ENCODE measurements around the gene SH2D1B. TPM values are rescaled to one million over a fixed set of nuclear protein-coding genes. Genes with fewer than 3 reads are reported as not detected.
"Not testable (repeated sequence)": the region's sequence is repeated elsewhere in the genome, so short reads cannot be mapped to it uniquely, and the experiment has no call there.

Gene SH2D1B
- not detected in 2 replicates for total RNA-seq

- Mint-ChIP-seq H3K4me1 (no peaks in the 10 kb centered on the region), H3K36me3 (ENCODE audit: low read depth) (no peaks in the 10 kb centered on the region), H3K9me3 (no peaks in the 10 kb centered on the region), H3K27ac (no peak within 1 kb of the TSS), H3K4me3 (no peak within 1 kb of the TSS), H3K27me3 (peaks cover 12% of the 10 kb centered on the region)
- no peak for DNase-seq
- intact Hi-C loops (cut with micrococcal nuclease), result no loop called here
These were observed at the start of gene SH2D1B for GRCh38 chr1:162412002-162412401. Gene SH2D1B, minus strand, starts transcription at chr1:162412136. Its CDS starts 120 bp downstream, at chr1:162412016.

GRCh38 chr1:162458236-162458635, 46.3 kb upstream of the SH2D1B start:
- Mint-ChIP-seq H3K9me3 (no peaks in the 10 kb centered on the region), H3K4me3 (no peak overlapping the region), H3K27ac (no peak overlapping the region), H3K36me3 (ENCODE audit: low read depth) (no peaks in the 10 kb centered on the region), H3K4me1 (no peaks in the 10 kb centered on the region), H3K27me3 (no peaks in the 10 kb centered on the region)
- intact Hi-C loops (cut with micrococcal nuclease), result no loop called here
- no peak for DNase-seq

GRCh38 chr1:162456323-162456722, 44.4 kb upstream of the SH2D1B start:
- H3K27ac Mint-ChIP-seq, result no peak overlapping the region
- no peak for DNase-seq
- peaks cover 2% of the 10 kb centered on the region for H3K27me3 Mint-ChIP-seq
- no peaks in the 10 kb centered on the region for H3K36me3 Mint-ChIP-seq (ENCODE audit: low read depth)
- intact Hi-C loops (cut with micrococcal nuclease), result no loop called here
- no peaks in the 10 kb centered on the region for H3K9me3 Mint-ChIP-seq
- no peak overlapping the region for H3K4me3 Mint-ChIP-seq
- H3K4me1 Mint-ChIP-seq, result no peaks in the 10 kb centered on the region

GRCh38 chr1:162454361-162454760, 42.4 kb upstream of the SH2D1B start:
- intact Hi-C loops (cut with micrococcal nuclease); H3K36me3 Mint-ChIP-seq (ENCODE audit: low read depth); H3K4me3 Mint-ChIP-seq: not testable (repeated sequence)

GRCh38 chr1:162446946-162447345, 35.0 kb upstream of the SH2D1B start:
- Mint-ChIP-seq H3K27me3 (peaks cover 7% of the 10 kb centered on the region), H3K27ac (no peak overlapping the region), H3K4me3 (no peak overlapping the region), H3K4me1 (peaks cover 2% of the 10 kb centered on the region), H3K36me3 (ENCODE audit: low read depth) (no peaks in the 10 kb centered on the region), H3K9me3 (no peaks in the 10 kb centered on the region)
- no peak for DNase-seq
- intact Hi-C loops (cut with micrococcal nuclease), result no loop called here

More at GRCh38 chr1:162454361-162454760, 42.4 kb upstream of the SH2D1B start:
- not testable (repeated sequence) for DNase-seq, H3K4me1 Mint-ChIP-seq, H3K27me3 Mint-ChIP-seq, H3K27ac Mint-ChIP-seq, H3K9me3 Mint-ChIP-seq

GRCh38 chr1:162444903-162445302, 33.0 kb upstream of the SH2D1B start:
- peaks cover 2% of the 10 kb centered on the region for H3K4me1 Mint-ChIP-seq
- peaks cover 15% of the 10 kb centered on the region for H3K27me3 Mint-ChIP-seq
- no peak for DNase-seq
- intact Hi-C loops (cut with micrococcal nuclease), result no loop called here
- no peaks in the 10 kb centered on the region for H3K9me3 Mint-ChIP-seq
- no peak overlapping the region for H3K4me3 Mint-ChIP-seq
- H3K36me3 Mint-ChIP-seq (ENCODE audit: low read depth), result no peaks in the 10 kb centered on the region
- H3K27ac Mint-ChIP-seq, result no peak overlapping the region

GRCh38 chr1:162432977-162433713, 21.2 kb upstream of the SH2D1B start:
- H3K27ac Mint-ChIP-seq; H3K4me3 Mint-ChIP-seq; DNase-seq; H3K36me3 Mint-ChIP-seq (ENCODE audit: low read depth); H3K4me1 Mint-ChIP-seq; H3K9me3 Mint-ChIP-seq; intact Hi-C loops (cut with micrococcal nuclease); H3K27me3 Mint-ChIP-seq: not testable (repeated sequence)

GRCh38 chr1:162430583-162430982, 18.6 kb upstream of the SH2D1B start:
- intact Hi-C loops (cut with micrococcal nuclease), result no loop called here
- Mint-ChIP-seq H3K9me3 (no peaks in the 10 kb centered on the region), H3K4me3 (no peak overlapping the region), H3K27me3 (peaks cover 4% of the 10 kb centered on the region), H3K4me1 (no peaks in the 10 kb centered on the region), H3K27ac (no peak overlapping the region), H3K36me3 (ENCODE audit: low read depth) (no peaks in the 10 kb centered on the region)
- no peak for DNase-seq

GRCh38 chr1:162422662-162423375, 10.9 kb upstream of the SH2D1B start:
- Mint-ChIP-seq H3K27ac (no peak overlapping the region), H3K36me3 (ENCODE audit: low read depth) (no peaks in the 10 kb centered on the region), H3K27me3 (peaks cover 3% of the 10 kb centered on the region), H3K9me3 (no peaks in the 10 kb centered on the region), H3K4me3 (no peak overlapping the region), H3K4me1 (no peaks in the 10 kb centered on the region)
- DNase-seq, result no peak
- intact Hi-C loops (cut with micrococcal nuclease), result no loop called here

GRCh38 chr1:162421258-162422164, 9.6 kb upstream of the SH2D1B start:
- intact Hi-C loops (cut with micrococcal nuclease), result no loop called here
- Mint-ChIP-seq H3K27ac (no peak overlapping the region), H3K27me3 (peaks cover 3% of the 10 kb centered on the region), H3K4me1 (no peaks in the 10 kb centered on the region), H3K36me3 (ENCODE audit: low read depth) (no peaks in the 10 kb centered on the region), H3K9me3 (no peaks in the 10 kb centered on the region), H3K4me3 (no peak overlapping the region)
- no peak for DNase-seq

- H3K4me1 Mint-ChIP-seq, result no peaks in the 10 kb centered on the region
- intact Hi-C loops (cut with micrococcal nuclease), result no loop called here
- DNase-seq, result no peak
- H3K27me3 Mint-ChIP-seq, result peaks cover 9% of the 10 kb centered on the region
- no peak overlapping the region for H3K27ac Mint-ChIP-seq
- H3K4me3 Mint-ChIP-seq, result no peak overlapping the region
- no peaks in the 10 kb centered on the region for H3K36me3 Mint-ChIP-seq (ENCODE audit: low read depth)
- H3K9me3 Mint-ChIP-seq, result no peaks in the 10 kb centered on the region
These were observed 8.2 kb upstream of the SH2D1B start for GRCh38 chr1:162420120-162420519.

GRCh38 chr1:162419450-162419931, 7.6 kb upstream of the SH2D1B start:
- H3K27ac Mint-ChIP-seq; H3K9me3 Mint-ChIP-seq; H3K27me3 Mint-ChIP-seq; DNase-seq; H3K4me3 Mint-ChIP-seq; H3K36me3 Mint-ChIP-seq (ENCODE audit: low read depth); H3K4me1 Mint-ChIP-seq; intact Hi-C loops (cut with micrococcal nuclease): not testable (repeated sequence)

GRCh38 chr1:162418584-162418983, 6.6 kb upstream of the SH2D1B start:
- DNase-seq; H3K4me1 Mint-ChIP-seq; intact Hi-C loops (cut with micrococcal nuclease); H3K27ac Mint-ChIP-seq; H3K9me3 Mint-ChIP-seq; H3K27me3 Mint-ChIP-seq; H3K36me3 Mint-ChIP-seq (ENCODE audit: low read depth); H3K4me3 Mint-ChIP-seq: not testable (repeated sequence)

- no peaks in the 10 kb centered on the region for H3K36me3 Mint-ChIP-seq (ENCODE audit: low read depth)
- no peak overlapping the region for H3K4me3 Mint-ChIP-seq
- H3K27me3 Mint-ChIP-seq, result peaks cover 6% of the 10 kb centered on the region
- H3K4me1 Mint-ChIP-seq, result no peaks in the 10 kb centered on the region
- no peak overlapping the region for H3K27ac Mint-ChIP-seq
- intact Hi-C loops (cut with micrococcal nuclease), result no loop called here
- H3K9me3 Mint-ChIP-seq, result no peaks in the 10 kb centered on the region
- no peak for DNase-seq
These were observed 5.7 kb upstream of the SH2D1B start for GRCh38 chr1:162417650-162418049.
